Peyer's patch (tissue), 4 donors: ENCODE measurements around the gene PC.

ENCODE experiments used
- POLR2A ChIP-seq, 2 donors: fragments of 450-650 bp; IDR thresholded peaks; one replicate each; pipeline ENCODE4 v1.5.1; 2017; ENCODE audit warnings: antibody characterized with exemption in 2 of 2, mild to moderate bottlenecking in 2 of 2, moderate library complexity in 2 of 2
- TF ChIP-seq, protein P1 (sequence below), 6 experiments: fragments of 450-650 bp in 4 of 6; fragments of 200-600 bp in 2 of 6; sonication (generic) in 1 of 6; IDR thresholded peaks; one replicate each; pipeline ENCODE4 v1.5.1; 2017 to 2019; ENCODE audit warnings: antibody characterized with exemption in 6 of 6, mild to moderate bottlenecking in 3 of 6, moderate library complexity in 1 of 6

DNA sequence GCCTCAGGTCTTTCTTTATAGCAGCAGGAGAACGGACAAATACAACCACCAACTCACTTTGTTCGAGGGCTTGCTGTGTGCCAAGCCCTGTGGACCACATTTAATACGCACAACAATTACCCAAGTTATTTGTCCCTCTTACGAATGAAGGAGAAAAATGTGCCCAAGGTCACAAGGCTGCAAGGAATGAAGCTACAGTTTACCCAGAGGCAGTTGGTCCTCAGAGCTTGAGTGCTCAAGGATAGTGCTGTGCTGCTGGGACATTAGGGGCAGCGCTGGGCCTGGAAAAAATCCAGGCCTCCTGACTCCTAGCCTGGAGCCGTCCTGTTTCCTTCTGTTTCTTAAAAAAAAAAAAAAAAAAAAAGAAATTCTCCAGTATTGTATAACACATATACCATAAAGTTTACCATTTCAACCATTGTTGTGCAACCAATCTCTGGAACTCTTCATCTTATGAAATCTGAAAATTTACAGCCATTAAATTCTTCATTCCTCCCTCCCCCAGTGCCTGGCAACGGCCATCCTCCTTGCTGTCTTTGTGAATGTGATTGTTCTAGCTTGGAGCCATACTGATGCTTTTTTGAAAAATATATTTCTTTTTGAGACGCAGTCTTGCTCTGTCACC is 15.9 kb upstream of the PC start:
- no peak for TF ChIP-seq POLR2A (IDR thresholded peaks at IDR 0.05)
- TF ChIP-seq, protein P1, sequence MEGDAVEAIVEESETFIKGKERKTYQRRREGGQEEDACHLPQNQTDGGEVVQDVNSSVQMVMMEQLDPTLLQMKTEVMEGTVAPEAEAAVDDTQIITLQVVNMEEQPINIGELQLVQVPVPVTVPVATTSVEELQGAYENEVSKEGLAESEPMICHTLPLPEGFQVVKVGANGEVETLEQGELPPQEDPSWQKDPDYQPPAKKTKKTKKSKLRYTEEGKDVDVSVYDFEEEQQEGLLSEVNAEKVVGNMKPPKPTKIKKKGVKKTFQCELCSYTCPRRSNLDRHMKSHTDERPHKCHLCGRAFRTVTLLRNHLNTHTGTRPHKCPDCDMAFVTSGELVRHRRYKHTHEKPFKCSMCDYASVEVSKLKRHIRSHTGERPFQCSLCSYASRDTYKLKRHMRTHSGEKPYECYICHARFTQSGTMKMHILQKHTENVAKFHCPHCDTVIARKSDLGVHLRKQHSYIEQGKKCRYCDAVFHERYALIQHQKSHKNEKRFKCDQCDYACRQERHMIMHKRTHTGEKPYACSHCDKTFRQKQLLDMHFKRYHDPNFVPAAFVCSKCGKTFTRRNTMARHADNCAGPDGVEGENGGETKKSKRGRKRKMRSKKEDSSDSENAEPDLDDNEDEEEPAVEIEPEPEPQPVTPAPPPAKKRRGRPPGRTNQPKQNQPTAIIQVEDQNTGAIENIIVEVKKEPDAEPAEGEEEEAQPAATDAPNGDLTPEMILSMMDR (IDR thresholded peaks at IDR 0.05), result no peak
